Measurements from ENCODE around the gene CUL7.
"Not testable (repeated sequence)": the region's sequence is repeated elsewhere in the genome, so short reads cannot be mapped to it uniquely, and the experiment has no call there.

CUL7 gene

DNA sequence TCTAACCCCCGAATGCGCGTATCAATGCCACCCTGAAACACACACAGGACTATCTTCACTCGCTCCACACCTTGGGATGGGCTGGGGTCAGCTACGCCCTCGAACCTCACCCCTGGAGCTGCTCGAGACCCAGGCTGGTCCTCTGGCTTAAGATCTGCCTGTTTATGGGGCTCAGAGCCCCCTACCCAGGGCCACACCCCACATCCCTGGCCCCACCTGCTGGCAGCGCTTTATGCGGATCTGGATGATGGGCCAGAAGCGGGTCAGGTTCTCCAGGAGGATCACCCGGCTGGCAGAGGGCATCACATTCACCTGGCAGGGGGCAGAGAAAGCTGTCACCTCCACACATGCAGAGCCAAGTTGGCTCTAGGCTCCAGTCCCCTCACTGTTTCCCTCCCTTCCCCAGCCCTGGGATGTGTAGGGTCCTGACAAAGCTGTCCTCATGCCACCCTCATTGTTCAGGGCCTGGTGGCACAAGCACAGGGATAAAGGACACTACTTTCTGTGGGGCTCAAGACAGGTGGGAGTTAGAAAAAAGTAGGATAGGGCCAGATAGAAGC, 8.2 kb downstream of the CUL7 start:
- TF ChIP-seq, protein P1, sequence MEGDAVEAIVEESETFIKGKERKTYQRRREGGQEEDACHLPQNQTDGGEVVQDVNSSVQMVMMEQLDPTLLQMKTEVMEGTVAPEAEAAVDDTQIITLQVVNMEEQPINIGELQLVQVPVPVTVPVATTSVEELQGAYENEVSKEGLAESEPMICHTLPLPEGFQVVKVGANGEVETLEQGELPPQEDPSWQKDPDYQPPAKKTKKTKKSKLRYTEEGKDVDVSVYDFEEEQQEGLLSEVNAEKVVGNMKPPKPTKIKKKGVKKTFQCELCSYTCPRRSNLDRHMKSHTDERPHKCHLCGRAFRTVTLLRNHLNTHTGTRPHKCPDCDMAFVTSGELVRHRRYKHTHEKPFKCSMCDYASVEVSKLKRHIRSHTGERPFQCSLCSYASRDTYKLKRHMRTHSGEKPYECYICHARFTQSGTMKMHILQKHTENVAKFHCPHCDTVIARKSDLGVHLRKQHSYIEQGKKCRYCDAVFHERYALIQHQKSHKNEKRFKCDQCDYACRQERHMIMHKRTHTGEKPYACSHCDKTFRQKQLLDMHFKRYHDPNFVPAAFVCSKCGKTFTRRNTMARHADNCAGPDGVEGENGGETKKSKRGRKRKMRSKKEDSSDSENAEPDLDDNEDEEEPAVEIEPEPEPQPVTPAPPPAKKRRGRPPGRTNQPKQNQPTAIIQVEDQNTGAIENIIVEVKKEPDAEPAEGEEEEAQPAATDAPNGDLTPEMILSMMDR (IDR thresholded peaks at IDR 0.05; ENCODE audit: control insufficient read depth, extremely low read depth, insufficient read depth) = no peak
- no peak for DNase-seq (ENCODE audit: low read depth)

DNA sequence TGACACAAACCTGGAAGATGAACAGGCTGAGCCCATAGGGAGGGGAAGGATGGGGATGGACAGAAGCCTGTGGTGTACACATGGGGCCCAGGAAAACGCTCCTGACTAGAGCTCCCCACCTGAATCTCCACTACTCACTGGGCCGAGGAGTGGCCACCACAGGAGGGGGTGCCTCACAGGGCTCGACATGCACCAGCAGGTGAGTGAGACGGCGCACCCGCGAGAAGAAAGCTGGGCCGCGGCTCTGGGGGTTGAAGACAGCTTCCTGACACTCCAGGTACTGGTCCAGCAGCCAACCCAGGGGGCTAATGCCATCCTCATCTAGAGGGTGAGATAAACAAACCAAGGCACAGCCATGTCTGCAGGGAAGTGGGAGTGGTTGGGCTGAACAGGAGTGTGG, 10.3 kb downstream of the CUL7 start:
- no peak for DNase-seq (ENCODE audit: low read depth)
- TF ChIP-seq, protein P1 (IDR thresholded peaks at IDR 0.05; ENCODE audit: control insufficient read depth, extremely low read depth, insufficient read depth) = no peak
- H3K4me3 ChIP-seq (ENCODE audit: low read depth, low read length) = no peak overlapping the region

More for the DNA sequence above, 8.2 kb downstream of the CUL7 start:
- H3K4me3 ChIP-seq (ENCODE audit: low read depth, low read length) = no peak overlapping the region

DNA sequence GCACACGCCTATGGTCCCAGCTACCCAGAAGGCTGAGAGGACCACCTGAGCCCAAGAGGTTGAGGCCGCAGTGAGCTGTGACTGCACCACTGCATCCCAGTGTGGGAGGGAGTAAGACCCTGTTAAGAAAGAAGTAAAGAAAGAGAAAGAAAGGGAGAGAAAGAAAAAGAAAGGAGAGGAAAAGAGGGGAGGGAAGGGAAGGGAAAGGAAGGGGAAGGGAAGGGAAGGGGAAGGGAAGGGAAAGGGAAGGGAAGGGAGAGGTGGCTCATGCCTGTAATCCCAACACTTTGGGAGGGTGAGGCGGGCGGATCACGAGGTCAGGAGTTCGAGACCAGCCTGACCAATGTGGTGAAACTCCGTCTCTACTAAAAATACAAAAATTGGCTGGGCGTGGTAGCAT, 12.2 kb downstream of the CUL7 start:
- DNase-seq (ENCODE audit: low read depth); H3K4me3 ChIP-seq (ENCODE audit: low read depth, low read length): not testable (repeated sequence)

DNA sequence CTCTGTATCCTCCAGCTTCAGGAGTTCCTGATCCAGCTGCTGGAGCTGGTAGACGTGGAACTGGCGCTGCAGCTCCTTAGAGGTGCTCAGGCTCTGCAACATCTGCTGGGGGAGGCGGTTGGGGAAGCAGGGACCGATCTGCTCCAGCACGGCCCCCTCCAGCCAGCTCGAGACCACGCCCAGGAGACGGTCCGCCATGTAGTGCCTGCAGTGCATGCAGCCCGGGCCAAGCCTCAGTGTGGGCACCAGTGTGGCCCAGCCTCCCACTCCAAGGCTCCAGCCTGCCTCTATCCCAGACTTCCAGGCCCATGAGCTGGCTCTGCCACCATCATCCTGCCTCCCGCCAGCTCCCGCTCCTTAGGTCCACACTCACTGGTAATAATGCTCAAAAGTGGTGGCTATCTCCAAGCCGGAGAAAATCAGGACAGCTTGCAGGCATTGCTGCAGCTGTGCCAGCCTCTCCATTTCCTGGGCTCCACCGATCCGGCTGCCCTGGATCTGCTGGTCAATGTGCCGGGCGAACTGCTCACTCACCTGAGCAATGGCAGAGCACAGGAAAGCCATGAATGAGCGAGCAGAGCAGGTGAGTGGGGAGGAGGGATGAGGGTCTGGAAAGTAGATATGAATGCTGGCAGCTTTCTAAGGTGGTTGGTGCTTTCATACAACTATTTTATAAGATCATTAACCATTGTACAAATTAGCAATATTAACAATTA, 13.0 kb downstream of the CUL7 start:
- H3K4me3 ChIP-seq (ENCODE audit: low read depth, low read length) = no peak overlapping the region
- TF ChIP-seq, protein P1 (IDR thresholded peaks at IDR 0.05; ENCODE audit: control insufficient read depth, extremely low read depth, insufficient read depth) = no peak
- DNase-seq (ENCODE audit: low read depth) = no peak

DNA sequence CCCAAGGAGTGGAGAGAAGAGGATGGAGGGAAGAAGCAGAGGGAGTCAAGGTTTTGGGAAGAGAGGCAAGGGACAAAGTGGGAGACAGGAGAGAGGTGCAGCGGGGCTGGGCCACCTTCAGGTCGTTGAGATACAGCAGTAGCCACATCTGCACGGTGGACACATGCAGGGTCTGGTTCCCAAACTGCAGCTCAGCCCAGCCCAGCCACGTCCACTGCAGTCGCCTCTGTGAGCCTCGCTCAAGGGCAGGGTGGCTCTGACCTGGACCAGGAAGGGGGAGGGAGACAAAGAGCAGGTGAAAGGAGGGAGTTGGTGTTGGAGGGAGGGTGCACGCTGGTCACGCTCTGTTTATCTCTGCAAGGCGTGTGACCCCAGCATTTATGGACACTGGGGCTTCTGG, 14.9 kb downstream of the CUL7 start:
- no peak for DNase-seq (ENCODE audit: low read depth)
- no peak overlapping the region for H3K4me3 ChIP-seq (ENCODE audit: low read depth, low read length)
- TF ChIP-seq, protein P1 (IDR thresholded peaks at IDR 0.05; ENCODE audit: control insufficient read depth, extremely low read depth, insufficient read depth) = no peak

DNA sequence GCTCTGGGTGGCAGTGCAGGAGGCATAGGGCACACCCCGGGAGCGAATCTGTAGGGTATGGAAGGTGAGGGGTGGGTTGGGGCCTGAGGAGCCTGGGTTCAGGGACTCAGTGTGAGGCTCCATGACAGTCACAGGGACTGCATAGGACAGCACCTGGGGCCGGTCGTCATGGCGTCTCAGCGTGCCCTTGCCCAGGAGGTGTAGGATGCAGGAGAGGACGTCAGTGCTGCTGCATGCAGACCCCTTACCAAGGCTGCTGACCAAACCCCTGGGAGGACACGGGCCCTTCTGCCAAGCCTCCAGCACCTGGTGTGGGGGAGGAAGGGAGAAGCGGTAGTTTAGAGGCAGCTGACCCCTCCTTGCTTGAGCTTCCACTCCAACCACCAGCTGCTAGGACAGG, 15.9 kb downstream of the CUL7 start:
- H3K4me3 ChIP-seq (ENCODE audit: low read depth, low read length) = no peak overlapping the region
- no peak for DNase-seq (ENCODE audit: low read depth)

DNA sequence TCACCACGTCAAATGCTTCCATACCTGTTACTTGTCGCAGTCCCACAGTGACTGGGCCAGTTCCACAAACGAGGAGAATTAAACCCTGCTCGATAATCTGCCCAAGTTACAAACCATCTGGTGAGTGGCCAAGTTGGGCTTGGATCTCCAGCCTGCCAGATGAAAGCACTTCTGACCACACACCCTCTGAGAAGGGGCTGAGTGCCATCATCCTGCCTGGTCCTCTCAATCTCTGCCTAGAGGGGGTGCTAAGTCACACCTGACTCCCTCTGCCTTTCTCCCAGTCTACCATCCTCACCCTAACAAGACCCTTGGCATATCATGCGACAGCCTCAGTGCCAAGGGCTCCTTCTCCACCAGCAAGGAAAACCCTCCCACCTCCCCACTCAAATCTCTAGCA, 16.5 kb downstream of the CUL7 start:
- no peak overlapping the region for H3K4me3 ChIP-seq (ENCODE audit: low read depth, low read length)
- TF ChIP-seq, protein P1 (IDR thresholded peaks at IDR 0.05; ENCODE audit: control insufficient read depth, extremely low read depth, insufficient read depth) = no peak
- no peak for DNase-seq (ENCODE audit: low read depth)

More for the DNA sequence above, 15.9 kb downstream of the CUL7 start:
- TF ChIP-seq, protein P1 (IDR thresholded peaks at IDR 0.05; ENCODE audit: control insufficient read depth, extremely low read depth, insufficient read depth) = no peak
